HepG2 (cell line): Measurements from ENCODE around the gene ARL15.

ENCODE experiments used
- MXD4 ChIP-seq: IDR thresholded peaks from 2 replicates; pipeline ENCODE4 v1.6.1; 2016; ENCODE audit warnings: mild to moderate bottlenecking, missing biosample characterization, missing genetic modification reagents
- POLR2A ChIP-seq, 2 experiments: IDR thresholded peaks; 2 replicates each; pipeline ENCODE4 v1.6.1; 2011; ENCODE audit warnings: low read depth in 2 of 2, low read length in 2 of 2, mild to moderate bottlenecking in 1 of 2, moderate library complexity in 1 of 2; ENCODE audit not compliant: insufficient read depth in 1 of 2
- POLR2AphosphoS2 ChIP-seq: IDR thresholded peaks from 2 replicates; pipeline ENCODE4 v1.6.1; 2011; ENCODE audit warnings: low read depth, low read length, improper control_type of control experiment
- TMF1 ChIP-seq: sonication (generic); formaldehyde crosslinking; IDR thresholded peaks from 2 replicates; pipeline ENCODE4 v1.8.1; 2022; ENCODE audit warnings: low read depth, missing genetic modification reagents
- TF ChIP-seq, protein P1 (sequence below): sonication (generic); formaldehyde crosslinking; IDR thresholded peaks from 2 replicates; pipeline ENCODE4 v1.5.0; 2020; ENCODE audit warnings: missing genetic modification reagents
- TF ChIP-seq, protein P2 (sequence below): sonication (generic); formaldehyde crosslinking; IDR thresholded peaks from 2 replicates; pipeline ENCODE4 v1.4.0; 2020; ENCODE audit warnings: missing genetic modification reagents
- TF ChIP-seq, protein P3 (sequence below): sonication (generic); formaldehyde crosslinking; IDR thresholded peaks from 2 replicates; pipeline ENCODE4 v1.5.0; 2020; ENCODE audit warnings: mild to moderate bottlenecking, missing genetic modification reagents, moderate library complexity
- TF ChIP-seq, protein P4 (sequence below): IDR thresholded peaks from 2 replicates; pipeline ENCODE4 v1.6.1; 2016
- TF ChIP-seq, protein P5 (sequence below): conservative IDR thresholded peaks from 2 replicates; pipeline ENCODE4 v1.6.1; 2018; ENCODE audit warnings: missing genetic modification reagents
- TF ChIP-seq, protein P6 (sequence below): IDR thresholded peaks from 2 replicates; pipeline ENCODE4 v1.6.1; 2016; ENCODE audit warnings: mild to moderate bottlenecking, missing biosample characterization, missing genetic modification reagents

DNA sequence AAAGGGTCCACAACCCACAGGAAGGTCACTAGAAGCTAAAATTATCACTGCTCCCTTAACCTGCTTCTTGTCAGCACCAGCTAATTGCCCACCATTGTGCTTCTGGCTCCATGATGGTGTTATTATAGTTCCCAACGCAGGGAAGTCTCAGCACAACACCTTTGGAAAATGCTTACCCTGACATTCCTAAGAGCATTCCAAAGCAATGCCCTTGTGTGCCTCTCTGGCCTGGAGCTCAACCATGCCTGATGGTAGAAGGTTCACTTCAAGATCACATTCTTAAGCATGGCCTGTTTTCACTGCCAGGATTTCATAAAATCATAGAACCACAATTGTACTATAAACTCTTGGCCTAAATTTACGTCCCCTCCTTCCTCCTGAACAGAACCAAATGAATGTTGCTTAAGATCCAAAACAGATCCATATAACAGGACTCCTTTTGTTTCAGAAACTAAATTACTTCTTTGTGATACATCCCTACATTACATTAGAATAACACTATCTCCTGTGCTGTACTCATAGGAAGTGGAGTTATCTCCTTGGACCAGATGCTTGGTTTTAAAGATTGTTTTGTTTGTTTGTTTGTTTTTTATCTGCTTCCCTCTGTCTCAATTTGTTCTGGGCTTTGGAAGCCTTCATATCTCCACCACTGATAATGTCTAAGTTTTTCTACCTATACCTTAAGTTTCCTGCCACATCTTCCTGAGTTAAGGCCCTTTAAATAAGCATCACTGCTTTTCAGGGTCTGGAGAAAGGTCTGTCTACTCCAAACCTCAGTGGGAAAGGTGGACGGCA, 32.1 kb downstream of the ARL15 start:
- TF ChIP-seq, protein P1, sequence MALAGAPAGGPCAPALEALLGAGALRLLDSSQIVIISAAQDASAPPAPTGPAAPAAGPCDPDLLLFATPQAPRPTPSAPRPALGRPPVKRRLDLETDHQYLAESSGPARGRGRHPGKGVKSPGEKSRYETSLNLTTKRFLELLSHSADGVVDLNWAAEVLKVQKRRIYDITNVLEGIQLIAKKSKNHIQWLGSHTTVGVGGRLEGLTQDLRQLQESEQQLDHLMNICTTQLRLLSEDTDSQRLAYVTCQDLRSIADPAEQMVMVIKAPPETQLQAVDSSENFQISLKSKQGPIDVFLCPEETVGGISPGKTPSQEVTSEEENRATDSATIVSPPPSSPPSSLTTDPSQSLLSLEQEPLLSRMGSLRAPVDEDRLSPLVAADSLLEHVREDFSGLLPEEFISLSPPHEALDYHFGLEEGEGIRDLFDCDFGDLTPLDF (CRISPR knock-in tag), result no peak
- TF ChIP-seq, protein P2, sequence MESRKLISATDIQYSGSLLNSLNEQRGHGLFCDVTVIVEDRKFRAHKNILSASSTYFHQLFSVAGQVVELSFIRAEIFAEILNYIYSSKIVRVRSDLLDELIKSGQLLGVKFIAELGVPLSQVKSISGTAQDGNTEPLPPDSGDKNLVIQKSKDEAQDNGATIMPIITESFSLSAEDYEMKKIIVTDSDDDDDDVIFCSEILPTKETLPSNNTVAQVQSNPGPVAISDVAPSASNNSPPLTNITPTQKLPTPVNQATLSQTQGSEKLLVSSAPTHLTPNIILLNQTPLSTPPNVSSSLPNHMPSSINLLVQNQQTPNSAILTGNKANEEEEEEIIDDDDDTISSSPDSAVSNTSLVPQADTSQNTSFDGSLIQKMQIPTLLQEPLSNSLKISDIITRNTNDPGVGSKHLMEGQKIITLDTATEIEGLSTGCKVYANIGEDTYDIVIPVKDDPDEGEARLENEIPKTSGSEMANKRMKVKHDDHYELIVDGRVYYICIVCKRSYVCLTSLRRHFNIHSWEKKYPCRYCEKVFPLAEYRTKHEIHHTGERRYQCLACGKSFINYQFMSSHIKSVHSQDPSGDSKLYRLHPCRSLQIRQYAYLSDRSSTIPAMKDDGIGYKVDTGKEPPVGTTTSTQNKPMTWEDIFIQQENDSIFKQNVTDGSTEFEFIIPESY (CRISPR knock-in tag), result no peak
- TF ChIP-seq POLR2AphosphoS2 (no peak), TMF1 (CRISPR knock-in tag) (no peak), POLR2A (IDR thresholded peaks at IDR 0.05; ENCODE audit: insufficient read depth in 1 of 2, low read depth in 2 of 2, low read length in 2 of 2) (no peak), MXD4 (CRISPR knock-in tag) (no peak)
- TF ChIP-seq, protein P3, sequence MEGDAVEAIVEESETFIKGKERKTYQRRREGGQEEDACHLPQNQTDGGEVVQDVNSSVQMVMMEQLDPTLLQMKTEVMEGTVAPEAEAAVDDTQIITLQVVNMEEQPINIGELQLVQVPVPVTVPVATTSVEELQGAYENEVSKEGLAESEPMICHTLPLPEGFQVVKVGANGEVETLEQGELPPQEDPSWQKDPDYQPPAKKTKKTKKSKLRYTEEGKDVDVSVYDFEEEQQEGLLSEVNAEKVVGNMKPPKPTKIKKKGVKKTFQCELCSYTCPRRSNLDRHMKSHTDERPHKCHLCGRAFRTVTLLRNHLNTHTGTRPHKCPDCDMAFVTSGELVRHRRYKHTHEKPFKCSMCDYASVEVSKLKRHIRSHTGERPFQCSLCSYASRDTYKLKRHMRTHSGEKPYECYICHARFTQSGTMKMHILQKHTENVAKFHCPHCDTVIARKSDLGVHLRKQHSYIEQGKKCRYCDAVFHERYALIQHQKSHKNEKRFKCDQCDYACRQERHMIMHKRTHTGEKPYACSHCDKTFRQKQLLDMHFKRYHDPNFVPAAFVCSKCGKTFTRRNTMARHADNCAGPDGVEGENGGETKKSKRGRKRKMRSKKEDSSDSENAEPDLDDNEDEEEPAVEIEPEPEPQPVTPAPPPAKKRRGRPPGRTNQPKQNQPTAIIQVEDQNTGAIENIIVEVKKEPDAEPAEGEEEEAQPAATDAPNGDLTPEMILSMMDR (CRISPR knock-in tag), result no peak
- TF ChIP-seq, protein P4, sequence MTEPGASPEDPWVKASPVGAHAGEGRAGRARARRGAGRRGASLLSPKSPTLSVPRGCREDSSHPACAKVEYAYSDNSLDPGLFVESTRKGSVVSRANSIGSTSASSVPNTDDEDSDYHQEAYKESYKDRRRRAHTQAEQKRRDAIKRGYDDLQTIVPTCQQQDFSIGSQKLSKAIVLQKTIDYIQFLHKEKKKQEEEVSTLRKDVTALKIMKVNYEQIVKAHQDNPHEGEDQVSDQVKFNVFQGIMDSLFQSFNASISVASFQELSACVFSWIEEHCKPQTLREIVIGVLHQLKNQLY (CRISPR knock-in tag), result no peak
- TF ChIP-seq, protein P5, sequence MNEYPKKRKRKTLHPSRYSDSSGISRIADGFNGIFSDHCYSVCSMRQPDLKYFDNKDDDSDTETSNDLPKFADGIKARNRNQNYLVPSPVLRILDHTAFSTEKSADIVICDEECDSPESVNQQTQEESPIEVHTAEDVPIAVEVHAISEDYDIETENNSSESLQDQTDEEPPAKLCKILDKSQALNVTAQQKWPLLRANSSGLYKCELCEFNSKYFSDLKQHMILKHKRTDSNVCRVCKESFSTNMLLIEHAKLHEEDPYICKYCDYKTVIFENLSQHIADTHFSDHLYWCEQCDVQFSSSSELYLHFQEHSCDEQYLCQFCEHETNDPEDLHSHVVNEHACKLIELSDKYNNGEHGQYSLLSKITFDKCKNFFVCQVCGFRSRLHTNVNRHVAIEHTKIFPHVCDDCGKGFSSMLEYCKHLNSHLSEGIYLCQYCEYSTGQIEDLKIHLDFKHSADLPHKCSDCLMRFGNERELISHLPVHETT (CRISPR knock-in tag), result no peak
- TF ChIP-seq, protein P6, sequence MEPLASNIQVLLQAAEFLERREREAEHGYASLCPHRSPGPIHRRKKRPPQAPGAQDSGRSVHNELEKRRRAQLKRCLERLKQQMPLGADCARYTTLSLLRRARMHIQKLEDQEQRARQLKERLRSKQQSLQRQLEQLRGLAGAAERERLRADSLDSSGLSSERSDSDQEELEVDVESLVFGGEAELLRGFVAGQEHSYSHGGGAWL (CRISPR knock-in tag), result no peak
